ENCODE measurements around the gene WDR70.

GRCh38 chr5:37667430-37667829 is 288.3 kb downstream of the WDR70 start:
- TF ChIP-seq, protein P1, sequence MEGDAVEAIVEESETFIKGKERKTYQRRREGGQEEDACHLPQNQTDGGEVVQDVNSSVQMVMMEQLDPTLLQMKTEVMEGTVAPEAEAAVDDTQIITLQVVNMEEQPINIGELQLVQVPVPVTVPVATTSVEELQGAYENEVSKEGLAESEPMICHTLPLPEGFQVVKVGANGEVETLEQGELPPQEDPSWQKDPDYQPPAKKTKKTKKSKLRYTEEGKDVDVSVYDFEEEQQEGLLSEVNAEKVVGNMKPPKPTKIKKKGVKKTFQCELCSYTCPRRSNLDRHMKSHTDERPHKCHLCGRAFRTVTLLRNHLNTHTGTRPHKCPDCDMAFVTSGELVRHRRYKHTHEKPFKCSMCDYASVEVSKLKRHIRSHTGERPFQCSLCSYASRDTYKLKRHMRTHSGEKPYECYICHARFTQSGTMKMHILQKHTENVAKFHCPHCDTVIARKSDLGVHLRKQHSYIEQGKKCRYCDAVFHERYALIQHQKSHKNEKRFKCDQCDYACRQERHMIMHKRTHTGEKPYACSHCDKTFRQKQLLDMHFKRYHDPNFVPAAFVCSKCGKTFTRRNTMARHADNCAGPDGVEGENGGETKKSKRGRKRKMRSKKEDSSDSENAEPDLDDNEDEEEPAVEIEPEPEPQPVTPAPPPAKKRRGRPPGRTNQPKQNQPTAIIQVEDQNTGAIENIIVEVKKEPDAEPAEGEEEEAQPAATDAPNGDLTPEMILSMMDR (IDR thresholded peaks at IDR 0.05): no peak
- TF ChIP-seq POLR2A (IDR thresholded peaks at IDR 0.05): no peak
